ENCODE results near the gene PSG6.
"Not testable (repeated sequence)": the region's sequence is repeated elsewhere in the genome, so short reads cannot be mapped to it uniquely, and the experiment has no call there.

The PSG6 gene

GRCh38 chr19:42917634-42918033 lies at the start of gene PSG6:
PSG6 (minus strand) TSS chr19:42917894; CDS start chr19:42917792, 102 bp downstream.
- DNase-seq (ENCODE audit: low read depth), result not testable (repeated sequence)

- no peak for DNase-seq (ENCODE audit: low read depth)
Measured at GRCh38 chr19:42965176-42965575, 47.5 kb upstream of the PSG6 start.

GRCh38 chr19:42961119-42961518 lies 43.4 kb upstream of the PSG6 start:
- DNase-seq (ENCODE audit: low read depth), result no peak

- DNase-seq (ENCODE audit: low read depth), result not testable (repeated sequence)
Measured at GRCh38 chr19:42952126-42952525, 34.4 kb upstream of the PSG6 start.

- DNase-seq (ENCODE audit: low read depth), result not testable (repeated sequence)
Measured at GRCh38 chr19:42951476-42951875, 33.8 kb upstream of the PSG6 start.

GRCh38 chr19:42942187-42942789 lies 24.6 kb upstream of the PSG6 start:
- DNase-seq (ENCODE audit: low read depth), result no peak

- not testable (repeated sequence) for DNase-seq (ENCODE audit: low read depth)
Measured at GRCh38 chr19:42937107-42937506, 19.4 kb upstream of the PSG6 start, which contains the start of gene PSG7. PSG7 (minus strand) TSS chr19:42937207; CDS start chr19:42937076, 131 bp downstream.

GRCh38 chr19:42934726-42935125 lies 17.0 kb upstream of the PSG6 start:
- not testable (repeated sequence) for DNase-seq (ENCODE audit: low read depth)

GRCh38 chr19:42934183-42934582 lies 16.5 kb upstream of the PSG6 start:
- not testable (repeated sequence) for DNase-seq (ENCODE audit: low read depth)

- not testable (repeated sequence) for DNase-seq (ENCODE audit: low read depth)
Measured at GRCh38 chr19:42933412-42933811, 15.7 kb upstream of the PSG6 start.

GRCh38 chr19:42932485-42933101 lies 14.9 kb upstream of the PSG6 start:
- not testable (repeated sequence) for DNase-seq (ENCODE audit: low read depth)

- not testable (repeated sequence) for DNase-seq (ENCODE audit: low read depth)
Measured at GRCh38 chr19:42930214-42930613, 12.5 kb upstream of the PSG6 start.

- no peak for DNase-seq (ENCODE audit: low read depth)
Measured at GRCh38 chr19:42928896-42929295, 11.2 kb upstream of the PSG6 start.

- DNase-seq (ENCODE audit: low read depth), result no peak
Measured at GRCh38 chr19:42926781-42927180, 9.1 kb upstream of the PSG6 start.

- not testable (repeated sequence) for DNase-seq (ENCODE audit: low read depth)
Measured at GRCh38 chr19:42923106-42923505, 5.4 kb upstream of the PSG6 start.

GRCh38 chr19:42920971-42921370 lies 3.3 kb upstream of the PSG6 start:
- not testable (repeated sequence) for DNase-seq (ENCODE audit: low read depth)

GRCh38 chr19:42919757-42920079 lies 2.0 kb upstream of the PSG6 start:
- DNase-seq (ENCODE audit: low read depth), result no peak

GRCh38 chr19:42919070-42919756 lies 1.5 kb upstream of the PSG6 start:
- DNase-seq (ENCODE audit: low read depth), result not testable (repeated sequence)

GRCh38 chr19:42918377-42919069 lies 829 bp upstream of the PSG6 start:
- not testable (repeated sequence) for DNase-seq (ENCODE audit: low read depth)

GRCh38 chr19:42916931-42917330 lies 763 bp downstream of the PSG6 start:
- DNase-seq (ENCODE audit: low read depth), result not testable (repeated sequence)

GRCh38 chr19:42913516-42913915 lies 4.2 kb downstream of the PSG6 start:
- DNase-seq (ENCODE audit: low read depth), result not testable (repeated sequence)

- not testable (repeated sequence) for DNase-seq (ENCODE audit: low read depth)
Measured at GRCh38 chr19:42912941-42913340, 4.8 kb downstream of the PSG6 start.

GRCh38 chr19:42911731-42912130 lies 6.0 kb downstream of the PSG6 start:
- not testable (repeated sequence) for DNase-seq (ENCODE audit: low read depth)
